ENCODE data around the gene SPATA12.

GRCh38 chr3:57060089-57060821 lies at the start of gene SPATA12:
- TF ChIP-seq CTCF (conservative IDR thresholded peaks at IDR 0.05; ENCODE audit: low read length) (no peak), EZH2phosphoT487 (IDR thresholded peaks at IDR 0.05; ENCODE audit: borderline replicate concordance) (no peak)
